IPS-NIHi7 (cell line): Measurements from ENCODE around the gene SAP25.
"Not testable (repeated sequence)": the region's sequence is repeated elsewhere in the genome, so short reads cannot be mapped to it uniquely, and the experiment has no call there.

ENCODE experiments used
- DNase-seq: peaks from one replicate; pipeline ENCODE4 v3.0.0; 2012; ENCODE audit warnings: mixed read lengths; ENCODE audit errors: extremely low spot score

Gene SAP25

GRCh38 chr7:100535982-100536381 lies 37.7 kb downstream of the SAP25 start:
- not testable (repeated sequence) for DNase-seq

GRCh38 chr7:100532165-100533022 lies 41.3 kb downstream of the SAP25 start:
- no peak for DNase-seq

GRCh38 chr7:100528108-100528866 lies 45.4 kb downstream of the SAP25 start:
- DNase-seq = not testable (repeated sequence)

GRCh38 chr7:100523192-100523591 lies 50.5 kb downstream of the SAP25 start:
- DNase-seq = not testable (repeated sequence)
